ENCODE data around the gene DHX34. TPM values are rescaled to one million over a fixed set of nuclear protein-coding genes. Genes with fewer than 3 reads are reported as not detected.
A peak's percentile ranks its signal among the peaks of the same experiment; 100 is the strongest.

The DHX34 gene
- total RNA-seq, 1 donor from 2014 or later = 7.3 TPM

DNA sequence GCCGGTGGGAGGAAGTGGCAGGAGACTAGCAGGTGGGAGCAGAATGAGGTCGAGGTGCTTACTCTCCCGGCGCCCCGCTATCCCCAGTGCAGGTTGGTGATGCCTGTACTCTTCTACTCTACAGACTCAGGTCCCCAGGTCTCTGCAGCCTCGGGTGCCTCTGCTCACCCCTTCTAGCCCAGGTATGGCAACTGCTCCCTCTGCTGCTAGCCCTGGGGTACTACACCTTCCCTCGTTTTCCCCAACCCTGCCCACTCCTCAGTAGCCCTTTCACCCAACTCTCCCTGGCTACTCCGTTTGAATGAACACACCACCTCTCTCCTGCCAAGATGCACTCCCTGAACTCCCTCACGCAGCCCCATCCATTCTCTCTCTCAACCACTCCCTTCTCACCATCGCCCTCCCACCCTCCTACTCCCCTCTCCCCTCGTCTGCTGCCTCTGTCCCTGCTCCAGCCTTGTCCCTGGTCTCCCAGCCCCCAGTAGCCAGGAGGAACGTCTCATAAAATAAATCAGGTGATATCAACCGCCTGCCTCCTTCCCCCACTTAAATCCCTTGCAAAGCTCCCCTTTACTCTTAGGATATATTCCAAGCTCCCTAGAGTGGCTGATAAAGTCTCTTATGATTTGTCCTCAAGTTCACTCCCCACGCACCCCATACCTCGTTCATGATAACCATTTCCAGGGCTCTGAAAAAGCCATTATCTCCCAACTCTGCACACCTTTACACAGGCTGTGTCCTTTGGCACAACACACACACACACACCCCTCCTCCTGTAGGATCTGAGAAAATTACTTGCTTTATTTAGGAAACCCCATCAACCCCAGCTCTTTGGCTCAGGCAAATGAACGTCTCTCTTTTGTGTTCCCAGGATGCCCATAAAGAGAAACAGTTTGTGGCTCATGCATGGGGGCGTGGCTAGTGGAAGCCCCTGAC lies 78.4 kb downstream of the DHX34 start:
- peak; percentile 64 for DNase-seq
- intact Hi-C loops (cut with micrococcal nuclease) = no loop called here

DNA sequence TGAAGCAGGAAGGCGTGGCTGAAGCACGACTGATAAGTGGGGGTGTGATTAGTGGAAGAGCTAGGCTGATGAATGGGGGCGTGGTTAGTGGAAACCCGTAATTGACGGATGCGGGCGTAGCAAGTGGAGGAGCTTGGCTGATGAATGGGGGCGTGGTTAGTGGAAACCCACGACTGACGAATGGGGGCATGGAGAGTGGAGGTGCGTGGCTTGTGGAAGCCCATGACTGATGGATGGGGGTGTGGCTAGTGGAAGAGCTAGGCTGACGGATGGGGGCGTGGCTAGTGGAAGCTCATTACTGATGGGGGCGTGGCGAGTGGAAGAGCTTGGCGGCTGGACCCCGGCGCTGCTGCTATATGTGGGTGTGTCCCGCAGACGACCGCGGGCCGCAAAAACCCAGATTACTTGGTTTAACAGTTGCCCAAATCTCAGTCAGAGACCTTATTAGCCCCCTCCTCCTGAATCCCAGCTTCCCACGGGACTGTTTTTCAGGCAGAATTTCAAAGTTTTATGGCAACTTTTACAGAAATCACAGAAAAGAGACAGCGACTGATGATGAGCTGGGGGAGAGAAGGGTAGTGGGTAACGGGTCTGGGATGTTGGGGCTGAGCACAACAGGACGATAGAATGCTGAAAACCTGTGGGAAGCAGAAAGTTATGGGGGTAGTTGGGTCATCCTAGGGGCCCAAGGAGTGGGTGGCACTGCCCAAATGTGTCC lies 79.2 kb downstream of the DHX34 start:
- intact Hi-C loops (cut with micrococcal nuclease) = no loop called here
- DNase-seq (peak; percentile 83), ATAC-seq (peak; percentile 92)

More for the DNA sequence above, 78.4 kb downstream of the DHX34 start:
- peak; percentile 72 for ATAC-seq

DNA sequence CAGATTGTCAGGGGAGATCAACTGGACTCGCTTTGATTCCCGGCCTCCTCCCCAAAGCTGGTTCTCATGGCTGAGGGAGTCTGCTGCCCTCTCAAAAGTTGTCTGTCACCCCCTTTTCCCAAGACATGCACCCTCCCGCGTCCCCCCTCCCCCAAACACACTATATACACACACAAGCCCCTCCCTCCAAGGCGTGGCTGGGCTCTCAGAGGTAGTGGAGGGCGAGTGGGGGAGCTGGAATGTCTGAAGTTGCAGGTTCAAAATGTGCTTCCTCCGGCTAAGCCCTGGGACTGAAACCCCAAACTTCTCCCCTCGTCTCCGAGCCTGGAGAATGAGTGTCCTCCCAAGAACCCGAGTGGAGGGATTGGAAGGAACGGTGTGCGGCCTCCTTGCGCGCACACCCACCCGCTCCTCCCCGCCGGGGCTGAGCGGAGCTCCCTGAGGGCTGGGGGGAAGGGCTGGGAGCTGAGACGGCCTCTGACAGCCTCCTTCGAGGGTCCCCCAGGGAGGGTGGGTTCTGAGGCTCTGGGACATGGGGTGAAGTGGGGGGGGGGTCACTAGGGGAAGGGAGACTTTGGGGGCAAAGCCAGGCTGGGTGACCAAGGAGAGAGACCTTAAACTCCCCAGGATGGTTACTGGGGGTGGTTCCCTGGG lies 80.2 kb downstream of the DHX34 start:
- ATAC-seq (no peak), DNase-seq (no peak)
- intact Hi-C loops (cut with micrococcal nuclease) = no loop called here

DNA sequence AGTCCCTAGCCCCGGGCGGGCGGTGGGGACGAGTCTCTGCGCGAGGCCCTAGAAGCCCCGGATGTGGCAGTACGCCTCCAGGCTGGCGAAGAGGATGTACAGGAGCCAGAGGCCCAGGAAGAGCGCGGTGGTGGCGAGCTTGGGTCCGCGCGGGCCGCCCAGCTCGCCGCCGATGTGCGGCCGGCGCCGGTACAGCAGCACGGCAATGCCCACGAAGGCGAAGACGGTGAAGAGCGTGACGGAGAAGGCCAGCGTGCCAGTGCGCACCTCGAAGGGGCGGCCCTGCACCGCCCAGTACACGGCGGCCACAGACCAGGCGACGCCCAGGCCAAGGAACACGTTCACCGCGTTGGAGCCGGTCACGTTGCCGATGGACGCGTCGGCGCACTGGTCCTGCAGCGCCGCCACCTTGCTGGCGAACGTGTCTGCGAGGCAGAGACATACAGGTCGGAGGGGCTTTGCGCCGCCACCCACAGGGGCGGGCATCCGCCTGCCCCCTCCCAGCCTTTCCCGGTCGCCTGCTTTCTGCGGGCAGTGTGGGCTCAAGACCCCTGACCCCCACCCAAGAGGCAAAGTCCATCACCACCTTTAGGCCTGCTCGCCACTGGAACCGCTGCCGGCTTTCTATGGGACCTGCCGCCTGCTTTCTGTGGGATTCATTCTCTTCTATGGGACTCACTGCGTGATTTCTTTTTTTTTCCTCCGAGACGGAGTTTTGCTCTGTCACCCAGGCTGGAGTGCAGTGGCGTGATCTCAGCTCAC lies 81.1 kb downstream of the DHX34 start:
- DNase-seq = peak; percentile 53
- peak; percentile 22 for ATAC-seq
- intact Hi-C loops (cut with micrococcal nuclease) = no loop called here

DNA sequence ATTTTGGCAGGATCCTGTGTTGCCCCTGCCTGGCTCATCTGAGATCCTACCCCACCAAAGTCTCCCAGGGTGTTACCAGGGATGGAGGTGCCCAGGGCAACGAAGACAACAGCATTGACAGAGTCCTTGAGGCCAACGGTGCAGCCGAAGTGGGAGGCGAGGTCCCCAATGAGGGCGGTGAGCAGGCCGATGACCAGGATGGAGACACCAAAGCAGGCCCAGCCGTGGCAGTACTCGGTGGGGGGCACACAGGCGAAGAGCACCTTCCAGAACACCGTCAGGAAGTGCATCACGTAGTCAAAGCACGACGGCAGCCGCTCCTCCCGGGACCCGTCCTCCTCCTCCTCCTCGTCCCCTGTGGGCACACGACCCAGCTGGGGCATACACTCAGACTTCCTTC lies 83.0 kb downstream of the DHX34 start:
- intact Hi-C loops (cut with micrococcal nuclease) = no loop called here
- DNase-seq (no peak), ATAC-seq (no peak)

Other genes starting within 250 kb of the DHX34 start
- gene ZC3H4, start 235.5 kb upstream of the DHX34 start, total RNA-seq = 22.1 TPM
- gene SAE1, start 218.5 kb upstream of the DHX34 start, total RNA-seq = 41.9 TPM
- gene BBC3, start 118.1 kb upstream of the DHX34 start, total RNA-seq = 5.1 TPM
- gene CCDC9, start 92.8 kb upstream of the DHX34 start, total RNA-seq = 19.2 TPM
- 12.7 TPM for gene INAFM1, start 74.4 kb upstream of the DHX34 start, total RNA-seq
- 5.3 TPM for gene C5AR1, start 39.5 kb upstream of the DHX34 start, total RNA-seq
- 0.42 TPM for gene C5AR2, start 17.1 kb upstream of the DHX34 start, total RNA-seq
- gene MEIS3, start 70.2 kb downstream of the DHX34 start, total RNA-seq = 3.4 TPM
- not detected for gene SLC8A2, start 122.6 kb downstream of the DHX34 start, total RNA-seq
- gene KPTN, start 134.9 kb downstream of the DHX34 start, total RNA-seq = 12.3 TPM
- 123 TPM for gene NAPA, start 165.7 kb downstream of the DHX34 start, total RNA-seq
- 0.47 TPM for gene ZNF541, start 223.8 kb downstream of the DHX34 start, total RNA-seq